ENCODE measurements around the gene ATXN10. TPM values are rescaled to one million over a fixed set of nuclear protein-coding genes. Genes with fewer than 3 reads are reported as not detected.
A peak's percentile ranks its signal among the peaks of the same experiment; 100 is the strongest.

Gene ATXN10
- total and polyA plus RNA-seq, 2 experiments from 2014 or later: 99.0 to 163 TPM

- TF ChIP-seq ZNF331 (CRISPR knock-in tag; IDR thresholded peaks at IDR 0.05; ENCODE audit: low read depth): no peak
- no peak for TF ChIP-seq EZH2phosphoT487 (IDR thresholded peaks at IDR 0.05; ENCODE audit: unreplicated experiment)
- no peak for TF ChIP-seq ETS1 (IDR thresholded peaks at IDR 0.05)
Measured at GRCh38 chr22:45758603-45759002, 87.0 kb downstream of the ATXN10 start (continued).

GRCh38 chr22:45760682-45761081 is 89.0 kb downstream of the ATXN10 start:
- H3K9me3 Mint-ChIP-seq: no peaks in the 10 kb centered on the region
- H3K27me3 ChIP-seq (ENCODE audit: insufficient read depth): no peaks in the 10 kb centered on the region
- H3K36me3 Mint-ChIP-seq (ENCODE audit: low read depth): peaks cover 25% of the 10 kb centered on the region
- peaks cover 20% of the 10 kb centered on the region; the same call in 1 of the 2 replicates for H3K79me2 ChIP-seq (replicated peaks; ENCODE audit: insufficient read depth)
- H3K27ac Mint-ChIP-seq: no peak overlapping the region
- H3K4me1 Mint-ChIP-seq: peaks cover 39% of the 10 kb centered on the region
- H3K4me3 Mint-ChIP-seq: no peak overlapping the region
- H3K4me3 ChIP-seq: no peak overlapping the region
- no peak overlapping the region for H3K4me2 ChIP-seq
- peaks cover 15% of the 10 kb centered on the region for H4K20me1 ChIP-seq (replicated peaks; ENCODE audit: insufficient read depth)
- TF ChIP-seq STAT1 (IDR thresholded peaks at IDR 0.05; ENCODE audit: unreplicated experiment): no peak
- H3K9me2 ChIP-seq (ENCODE audit: insufficient read depth): no peaks in the 10 kb centered on the region
- peaks cover 2% of the 10 kb centered on the region for H3K27me3 Mint-ChIP-seq (ENCODE audit: insufficient read depth, low read depth, poor library complexity)
- no peak overlapping the region for H2AFZ ChIP-seq
- no peak overlapping the region for H3K27ac ChIP-seq (ENCODE audit: low read depth)
- DNase-seq (ENCODE audit: low spot score): no peak
- H3K4me1 ChIP-seq (ENCODE audit: insufficient read depth): peaks cover 37% of the 10 kb centered on the region
- no peaks in the 10 kb centered on the region for H3K36me3 ChIP-seq (ENCODE audit: insufficient read depth)
- no peaks in the 10 kb centered on the region for H3F3A ChIP-seq (replicated peaks; ENCODE audit: low read depth)
- no peak for ATAC-seq

- H3F3A ChIP-seq (replicated peaks; ENCODE audit: low read depth): no peaks in the 10 kb centered on the region
- H3K27ac ChIP-seq (ENCODE audit: low read depth): peak overlapping the region; percentile 30
- H3K36me3 ChIP-seq (ENCODE audit: insufficient read depth): no peaks in the 10 kb centered on the region
- no peak overlapping the region for H3K4me3 ChIP-seq
- peaks cover 2% of the 10 kb centered on the region for H3K27me3 Mint-ChIP-seq (ENCODE audit: insufficient read depth, low read depth, poor library complexity)
- peak; percentile 33 for ATAC-seq
- H3K4me3 Mint-ChIP-seq: no peak overlapping the region
- peaks cover 19% of the 10 kb centered on the region; the same call in 1 of the 2 replicates for H3K79me2 ChIP-seq (replicated peaks; ENCODE audit: insufficient read depth)
- H3K4me1 Mint-ChIP-seq: peaks cover 35% of the 10 kb centered on the region
- H4K20me1 ChIP-seq (replicated peaks; ENCODE audit: insufficient read depth): peaks cover 10% of the 10 kb centered on the region; the same call in 1 of the 2 replicates
- H2AFZ ChIP-seq: no peak overlapping the region
- H3K36me3 Mint-ChIP-seq (ENCODE audit: low read depth): peaks cover 38% of the 10 kb centered on the region
- H3K4me1 ChIP-seq (ENCODE audit: insufficient read depth): peaks cover 31% of the 10 kb centered on the region
- no peaks in the 10 kb centered on the region for H3K9me2 ChIP-seq (ENCODE audit: insufficient read depth)
- DNase-seq (ENCODE audit: low spot score): no peak
- H3K9me3 Mint-ChIP-seq: no peaks in the 10 kb centered on the region; the same call in 2 of the 3 replicates
- no peaks in the 10 kb centered on the region for H3K27me3 ChIP-seq (ENCODE audit: insufficient read depth)
- TF ChIP-seq EZH2 (IDR thresholded peaks at IDR 0.05; ENCODE audit: low read depth, unreplicated experiment): no peak
- H3K27ac Mint-ChIP-seq: peak overlapping the region; percentile 91
- H3K4me2 ChIP-seq: peak overlapping the region; percentile 52
Measured at GRCh38 chr22:45762545-45763235, 91.1 kb downstream of the ATXN10 start.

GRCh38 chr22:45763236-45763624 is 91.6 kb downstream of the ATXN10 start:
- Histone ChIP-seq H3K4me1 (ENCODE audit: insufficient read depth) (peaks cover 32% of the 10 kb centered on the region), H4K20me1 (replicated peaks; ENCODE audit: insufficient read depth) (0 out of 2 replicates have a peak, but pooled peaks cover 4% of the 10 kb centered on the region), H3K9me2 (ENCODE audit: insufficient read depth) (no peaks in the 10 kb centered on the region), H3K27ac (ENCODE audit: low read depth) (peak overlapping the region; percentile 30), H3K4me2 (0 out of 2 replicates have a peak overlapping the region, but pooled peaks have one; percentile 34), H3K4me3 (no peak overlapping the region), H3K36me3 (ENCODE audit: insufficient read depth) (no peaks in the 10 kb centered on the region), H3F3A (replicated peaks; ENCODE audit: low read depth) (no peaks in the 10 kb centered on the region), H3K27me3 (ENCODE audit: insufficient read depth) (no peaks in the 10 kb centered on the region), H3K79me2 (replicated peaks; ENCODE audit: insufficient read depth) (peaks cover 13% of the 10 kb centered on the region; the same call in 1 of the 2 replicates), H2AFZ (no peak overlapping the region)
- Mint-ChIP-seq H3K4me3 (no peak overlapping the region), H3K27me3 (ENCODE audit: insufficient read depth, low read depth, poor library complexity) (peaks cover 2% of the 10 kb centered on the region), H3K4me1 (peaks cover 39% of the 10 kb centered on the region), H3K27ac (peak overlapping the region; percentile 91), H3K36me3 (ENCODE audit: low read depth) (peaks cover 38% of the 10 kb centered on the region), H3K9me3 (no peaks in the 10 kb centered on the region; the same call in 2 of the 3 replicates)
- peak; percentile 67 for ATAC-seq
- TF ChIP-seq CTCF (conservative IDR thresholded peaks at IDR 0.05; ENCODE audit: low read depth in 2 of 2) (peak in 1 of 2 experiments; percentile 14; a peak in 1 of 4 replicates), EZH2phosphoT487 (IDR thresholded peaks at IDR 0.05; ENCODE audit: unreplicated experiment) (no peak), ZNF331 (CRISPR knock-in tag; IDR thresholded peaks at IDR 0.05; ENCODE audit: low read depth) (no peak)
- peak; percentile 24 for DNase-seq (ENCODE audit: low spot score)

All from GM23338 (cell line).